Hematopoietic multipotent progenitor cell treated with erythropoietin and hydrocortisone succinate and interleukin-3 and kit ligand, for 17 days (in vitro differentiated cells): ENCODE data around the gene KRT33A.
"Not testable (repeated sequence)": the region's sequence is repeated elsewhere in the genome, so short reads cannot be mapped to it uniquely, and the experiment has no call there.

Experiments
- DNase-seq: peaks from one replicate; pipeline ENCODE4 v3.0.0-alpha.2; 2015; ENCODE audit warnings: low spot score

Gene KRT33A

GRCh38 chr17:41350381-41350878 lies at the start of gene KRT33A:
KRT33A (minus strand) TSS chr17:41350828; CDS start chr17:41350767, 61 bp downstream.
- DNase-seq: not testable (repeated sequence)

- DNase-seq: no peak
Observed at GRCh38 chr17:41396996-41397660, 46.5 kb upstream of the KRT33A start, which contains the start of gene KRT31. KRT31 (minus strand) TSS chr17:41397608; CDS start chr17:41397539, 69 bp downstream.

- no peak for DNase-seq
Observed at GRCh38 chr17:41396340-41396739, 45.7 kb upstream of the KRT33A start.

- no peak for DNase-seq
Observed at GRCh38 chr17:41395611-41396010, 45.0 kb upstream of the KRT33A start.

GRCh38 chr17:41395044-41395443 lies 44.4 kb upstream of the KRT33A start:
- DNase-seq: not testable (repeated sequence)

- no peak for DNase-seq
Observed at GRCh38 chr17:41394254-41394996, 43.8 kb upstream of the KRT33A start.

- DNase-seq: no peak
Observed at GRCh38 chr17:41393826-41394225, 43.2 kb upstream of the KRT33A start.

- DNase-seq: no peak
Observed at GRCh38 chr17:41393294-41393693, 42.7 kb upstream of the KRT33A start.

GRCh38 chr17:41392278-41392677 lies 41.6 kb upstream of the KRT33A start:
- DNase-seq: no peak

GRCh38 chr17:41391535-41391934 lies 40.9 kb upstream of the KRT33A start:
- no peak for DNase-seq

- DNase-seq: no peak
Observed at GRCh38 chr17:41390411-41390938, 39.8 kb upstream of the KRT33A start.

GRCh38 chr17:41387670-41388069 lies 37.0 kb upstream of the KRT33A start:
- DNase-seq: no peak

GRCh38 chr17:41386227-41386626 lies 35.6 kb upstream of the KRT33A start:
- DNase-seq: no peak

GRCh38 chr17:41383690-41384089 lies 33.1 kb upstream of the KRT33A start:
- no peak for DNase-seq

- DNase-seq: no peak
Observed at GRCh38 chr17:41382394-41382793, 31.8 kb upstream of the KRT33A start.

GRCh38 chr17:41381943-41382342 lies 31.3 kb upstream of the KRT33A start, which contains the start of gene KRT34:
KRT34 (minus strand) TSS chr17:41382306; CDS start chr17:41382246, 60 bp downstream.
- DNase-seq: not testable (repeated sequence)

GRCh38 chr17:41380091-41380490 lies 29.5 kb upstream of the KRT33A start:
- DNase-seq: not testable (repeated sequence)

- DNase-seq: no peak
Observed at GRCh38 chr17:41377546-41377945, 26.9 kb upstream of the KRT33A start.

GRCh38 chr17:41369713-41370112 lies 19.1 kb upstream of the KRT33A start, which contains the start of gene KRT33B:
KRT33B (minus strand) TSS chr17:41369813; CDS start chr17:41369750, 63 bp downstream.
- no peak for DNase-seq

GRCh38 chr17:41369023-41369422 lies 18.4 kb upstream of the KRT33A start:
- no peak for DNase-seq

GRCh38 chr17:41367426-41368075 lies 16.9 kb upstream of the KRT33A start:
- DNase-seq: no peak

GRCh38 chr17:41366070-41366469 lies 15.4 kb upstream of the KRT33A start:
- DNase-seq: no peak
